HG02970 (cell line): ENCODE data around the gene SAPCD2.

Experiments used
- ATAC-seq: cut with Tn5 transposase; IDR thresholded peaks from one replicate; pipeline ENCODE4 v1.9.1; 2021; ENCODE audit warnings: mild to moderate bottlenecking, moderate library complexity, moderate number of reproducible peaks; ENCODE audit not compliant: unreplicated experiment, low FRiP score

SAPCD2 gene

DNA sequence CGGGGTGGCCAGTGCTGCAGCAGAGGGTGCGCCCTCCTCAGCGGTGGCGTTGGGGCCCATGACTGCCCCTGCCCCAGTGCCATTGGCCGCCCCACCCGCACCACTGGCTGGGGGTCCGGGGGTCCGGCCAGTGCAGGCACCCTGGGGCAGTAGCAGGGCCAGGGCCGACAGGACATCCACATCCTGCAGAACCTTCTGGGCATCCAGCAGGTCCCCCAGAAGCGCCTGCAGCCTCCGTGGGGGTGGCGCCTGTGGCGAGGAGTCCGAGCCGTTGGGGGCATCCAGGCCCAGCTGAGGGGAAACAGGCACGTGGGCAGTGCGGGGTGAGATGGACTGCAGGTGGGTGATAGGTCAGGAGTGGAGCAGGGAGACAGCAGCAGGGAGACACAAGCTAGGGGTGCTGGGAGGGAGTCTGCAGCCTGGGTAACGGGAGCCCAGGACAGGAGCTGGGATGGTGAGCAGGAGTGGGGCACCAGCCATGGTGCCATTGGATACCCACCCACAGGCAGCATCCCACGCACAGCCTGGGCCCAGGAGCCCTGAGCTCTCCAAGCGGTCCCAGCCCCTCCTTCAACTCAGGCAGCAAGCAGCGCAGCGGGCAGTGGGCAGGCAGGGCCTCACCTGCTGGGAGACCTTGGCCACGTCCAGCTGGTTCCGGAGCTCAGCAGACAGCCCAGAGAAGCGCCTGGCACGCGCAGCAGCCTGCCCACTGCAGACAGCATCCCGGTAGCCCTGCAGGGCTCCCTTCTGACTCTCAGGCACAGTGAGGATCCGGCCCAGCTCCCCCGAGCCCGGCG is 49.4 kb downstream of the SAPCD2 start:
- ATAC-seq = no peak

DNA sequence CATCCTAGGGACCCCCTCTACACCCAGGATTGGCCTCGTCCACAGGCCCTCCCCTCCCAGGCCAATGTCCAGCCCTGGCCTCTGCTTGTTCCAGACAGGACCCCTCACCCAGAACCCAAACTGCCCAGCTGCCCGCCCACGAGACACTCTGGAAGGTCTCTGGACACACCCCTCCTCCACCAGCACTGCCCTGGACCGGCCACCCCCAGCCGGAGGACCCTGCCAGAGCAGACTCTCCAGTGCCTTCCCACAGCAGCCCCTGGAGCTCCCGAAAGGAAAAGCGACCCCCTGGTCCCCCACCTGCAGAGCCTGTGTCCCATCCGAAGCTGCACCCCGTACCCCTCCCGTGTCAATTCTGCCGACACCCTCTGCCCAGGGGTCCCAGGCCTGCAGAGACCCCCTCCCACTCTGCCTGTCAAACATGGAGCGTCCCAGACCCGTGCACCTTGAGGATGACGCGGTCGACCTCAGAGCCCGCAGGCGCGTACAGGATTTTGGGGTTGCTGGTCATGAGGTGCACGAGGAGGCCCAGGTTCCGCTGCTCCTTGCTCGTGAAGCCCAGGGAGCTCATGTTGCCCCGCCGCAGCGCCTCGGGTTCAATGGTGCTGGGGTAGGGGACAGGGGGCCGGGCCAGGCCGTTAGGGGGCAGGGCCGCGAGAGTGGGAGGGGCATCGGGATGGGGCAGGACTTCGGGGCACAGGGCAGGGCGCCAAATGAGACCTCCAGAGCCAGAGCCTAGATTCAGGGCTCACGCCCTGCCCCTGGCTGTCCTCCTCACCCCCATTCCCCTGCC is 50.3 kb downstream of the SAPCD2 start:
- ATAC-seq = no peak

DNA sequence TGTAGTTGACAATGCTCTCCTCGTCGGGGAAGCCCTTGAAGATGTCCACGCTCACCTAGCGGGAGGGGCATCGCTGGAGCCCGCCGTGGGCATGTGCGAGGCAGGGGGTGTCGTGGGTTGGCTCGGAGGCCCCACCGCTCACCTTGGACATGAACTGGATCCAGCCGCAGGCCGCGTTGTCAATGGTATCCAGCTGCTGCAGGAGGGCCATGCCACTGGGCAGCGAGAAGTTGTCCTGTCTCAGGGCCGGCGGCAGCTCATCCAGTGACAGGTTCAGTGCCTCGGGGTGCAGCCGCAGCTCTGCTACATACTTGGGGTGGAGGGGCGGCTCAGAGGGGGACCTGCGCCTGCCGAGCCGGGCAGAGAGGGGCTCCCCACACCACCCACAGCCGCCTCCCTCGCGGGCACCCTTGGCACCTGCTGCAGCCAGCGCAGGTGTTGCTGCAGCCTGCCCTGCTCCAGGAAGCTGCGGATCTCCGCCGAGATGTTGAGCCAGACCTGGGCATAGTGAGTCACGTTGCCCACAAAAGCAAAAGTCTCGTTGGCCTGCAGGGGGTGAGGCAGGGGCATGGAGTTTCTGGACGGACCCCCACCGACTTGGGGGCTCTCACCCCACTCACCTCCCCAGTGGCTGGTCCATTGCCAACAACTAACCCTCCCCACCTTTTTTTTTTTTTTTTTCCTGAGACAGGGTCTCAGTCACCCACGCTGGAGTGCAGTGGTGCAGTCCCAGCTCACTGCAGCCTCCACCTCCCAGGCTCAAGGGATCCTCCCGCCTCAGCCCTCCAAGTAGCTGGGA is 51.4 kb downstream of the SAPCD2 start:
- no peak for ATAC-seq

DNA sequence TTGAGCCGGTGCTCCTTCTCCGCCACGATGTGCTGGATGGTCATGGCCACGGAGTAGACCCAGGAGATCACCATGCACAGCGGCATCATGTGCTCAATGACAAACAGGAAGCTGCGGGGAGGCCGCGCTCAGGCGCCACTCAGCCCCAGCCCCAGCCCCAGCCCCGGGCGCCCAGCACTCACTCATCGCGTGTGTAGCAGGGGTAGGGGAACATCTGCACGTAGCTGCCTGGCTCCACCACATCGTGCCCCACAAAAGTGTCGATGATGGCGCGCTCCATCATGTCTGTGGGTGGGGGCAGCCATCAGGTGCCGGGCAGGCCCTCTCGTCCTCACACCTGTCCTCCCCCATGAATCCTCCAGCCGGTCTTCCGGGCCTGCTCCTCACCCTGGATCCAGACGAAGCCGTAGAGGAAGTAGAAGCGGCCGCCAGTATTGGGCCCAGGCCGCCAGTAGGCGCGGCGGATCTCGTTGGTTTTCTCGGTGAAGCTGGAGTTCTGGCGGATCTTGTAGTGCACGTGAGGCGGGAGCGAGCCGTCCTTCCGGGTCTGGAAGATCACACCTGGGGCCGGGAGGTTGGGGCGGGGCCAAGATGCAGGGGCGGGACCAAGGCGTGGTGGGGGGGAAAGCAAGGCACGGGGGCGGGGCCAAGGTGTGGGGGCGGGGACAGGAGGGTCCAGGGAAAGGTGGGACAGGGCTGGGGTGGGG is 52.4 kb downstream of the SAPCD2 start:
- ATAC-seq = no peak

DNA sequence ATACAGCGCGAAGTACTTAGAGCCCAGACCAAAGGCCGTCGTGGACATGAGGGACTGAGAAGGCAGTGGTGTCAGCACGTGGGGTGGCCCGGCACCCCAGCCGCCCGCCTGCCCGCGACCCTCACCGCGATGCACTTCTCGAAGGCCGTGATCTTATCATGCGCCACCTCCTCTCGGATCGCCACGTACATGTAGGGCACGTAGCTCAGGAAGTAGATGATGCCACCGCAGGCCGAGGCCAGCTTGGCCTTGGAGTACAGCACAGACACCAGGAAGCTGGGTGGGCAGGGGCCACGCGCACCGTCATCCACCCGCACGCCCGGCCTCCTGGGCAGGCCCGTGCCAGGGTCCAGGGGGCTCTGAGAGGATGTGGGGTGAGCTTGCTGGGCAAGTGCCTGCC is 53.3 kb downstream of the SAPCD2 start:
- no peak for ATAC-seq

DNA sequence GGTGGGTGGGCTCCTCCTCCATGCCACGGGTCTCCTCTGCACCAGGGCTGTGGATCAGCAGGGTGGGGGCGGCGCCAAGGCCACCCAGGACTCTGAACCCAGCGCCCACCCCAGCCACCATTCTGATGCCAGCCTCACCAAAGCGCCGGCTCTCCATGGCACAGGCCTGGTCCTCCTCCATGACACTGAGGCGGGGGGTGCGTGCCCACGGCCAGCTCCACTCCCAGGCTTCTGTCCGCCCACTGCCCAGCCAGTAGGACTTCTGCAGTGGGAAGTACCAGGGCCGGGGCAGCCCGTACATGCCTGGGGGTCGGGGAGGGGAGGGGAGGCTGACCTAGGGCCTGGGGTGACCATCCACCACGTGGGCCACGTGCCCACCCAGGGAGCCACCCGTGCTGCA is 53.9 kb downstream of the SAPCD2 start:
- ATAC-seq = no peak

DNA sequence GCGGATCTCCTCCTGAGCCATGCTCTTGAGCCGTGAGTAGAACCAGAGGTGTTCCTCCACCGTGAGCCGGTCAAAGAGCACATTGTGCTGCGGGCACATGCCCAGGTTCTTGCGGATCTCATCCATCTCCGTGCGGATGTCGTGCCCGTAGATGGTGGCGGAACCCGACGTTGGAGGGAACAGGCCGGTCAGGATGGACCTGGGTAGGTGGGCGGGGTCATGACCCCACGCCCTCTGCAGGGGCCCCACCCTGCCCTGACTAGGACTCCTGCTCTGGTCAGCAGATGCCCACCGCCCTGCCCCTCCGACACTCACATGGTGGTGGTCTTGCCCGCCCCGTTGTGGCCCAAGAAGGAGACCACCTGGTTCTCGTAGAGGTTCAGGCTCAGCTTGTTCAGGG is 54.4 kb downstream of the SAPCD2 start:
- no peak for ATAC-seq

DNA sequence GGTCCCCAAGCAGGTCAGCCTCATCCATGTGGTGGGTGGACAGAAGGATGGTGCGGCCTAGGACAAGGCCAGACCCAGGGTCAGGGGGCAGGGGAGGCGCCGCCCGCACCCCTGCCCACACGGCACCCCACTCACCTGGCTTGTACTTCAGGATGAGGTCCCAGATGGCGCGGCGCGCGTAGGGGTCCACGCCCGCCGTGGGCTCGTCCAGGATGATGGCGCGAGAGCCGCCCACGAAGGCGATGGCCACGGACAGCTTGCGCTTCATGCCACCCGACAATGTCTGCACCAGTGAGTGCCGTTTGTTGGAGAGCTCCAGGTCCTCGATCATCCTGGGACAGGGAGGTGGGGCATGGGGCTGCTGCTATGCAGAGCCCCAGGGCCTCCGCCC is 54.8 kb downstream of the SAPCD2 start:
- ATAC-seq = no peak

DNA sequence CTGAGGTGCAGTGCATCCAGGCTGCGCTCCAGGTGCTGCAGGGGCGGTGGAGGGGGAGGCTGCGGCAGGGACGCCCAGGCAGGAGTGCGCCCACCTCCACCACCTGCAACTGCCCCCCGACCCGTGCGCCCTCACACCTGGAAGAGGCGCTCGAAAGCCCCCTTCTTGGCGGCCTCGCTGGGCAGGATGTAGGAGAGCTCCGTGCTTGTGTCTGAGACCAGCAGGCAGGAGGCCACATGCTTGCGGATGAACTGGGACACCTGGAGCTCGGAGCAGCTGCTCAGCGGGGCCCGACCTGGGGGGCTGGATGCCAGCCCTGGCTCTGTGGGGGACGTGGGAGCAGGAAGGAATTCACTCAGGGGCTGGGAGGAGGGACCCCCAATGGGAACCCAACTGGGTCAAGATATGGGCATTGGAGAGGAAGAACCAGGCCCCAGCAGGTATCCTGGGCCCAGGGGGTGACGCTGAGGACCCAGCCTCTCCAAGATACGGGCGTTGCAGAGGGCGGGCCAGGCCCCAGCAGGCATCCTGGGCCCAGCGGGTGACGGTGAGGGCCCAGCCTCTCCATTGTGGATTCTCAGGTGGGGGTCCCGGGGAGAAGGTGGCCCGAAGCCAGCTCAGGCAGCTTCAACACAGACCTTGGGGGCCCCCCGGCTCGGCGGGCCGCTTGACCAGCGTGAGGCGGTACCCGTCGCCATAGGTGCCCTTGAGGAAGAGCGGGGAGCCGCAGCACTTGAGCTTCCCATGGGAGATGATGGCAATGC is 55.4 kb downstream of the SAPCD2 start:
- no peak for ATAC-seq

DNA sequence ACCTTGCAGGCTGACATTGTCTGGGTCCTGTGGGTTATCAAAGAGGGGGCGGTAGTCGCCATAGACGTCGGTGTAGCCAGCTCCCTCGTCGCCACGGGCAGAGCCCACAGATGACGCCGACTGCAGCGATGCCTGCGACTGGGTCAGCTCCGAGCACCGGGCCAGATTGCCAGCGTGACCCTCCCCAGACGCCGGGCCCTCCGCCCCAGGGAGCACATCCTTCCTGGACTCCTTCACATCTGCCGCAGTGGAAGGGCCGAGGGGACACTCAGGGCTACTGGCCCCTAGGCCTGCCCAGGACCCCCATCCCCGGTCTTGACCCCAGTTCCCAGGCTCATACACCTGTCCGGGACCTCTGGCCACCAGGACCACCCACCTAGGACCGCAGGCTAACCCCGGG is 56.2 kb downstream of the SAPCD2 start:
- no peak for ATAC-seq

DNA sequence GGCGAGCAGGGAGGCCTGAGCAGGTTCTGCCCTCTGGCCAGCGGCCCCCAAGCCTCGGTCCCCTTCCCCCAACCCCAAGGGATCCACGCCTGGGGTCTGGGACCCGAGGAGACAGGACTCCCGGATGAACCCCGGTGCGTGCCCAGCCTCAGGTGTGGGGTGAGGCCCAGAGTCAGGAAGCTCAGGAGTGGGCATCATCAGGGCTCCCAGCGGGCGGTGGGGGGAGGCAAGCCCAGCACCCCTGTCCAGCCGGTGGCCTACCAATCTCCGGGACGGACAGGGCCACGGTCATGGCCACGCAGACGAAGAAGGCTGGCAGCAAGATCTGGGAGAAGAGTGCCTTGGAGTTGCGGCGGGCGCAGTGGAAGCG is 56.8 kb downstream of the SAPCD2 start:
- no peak for ATAC-seq

DNA sequence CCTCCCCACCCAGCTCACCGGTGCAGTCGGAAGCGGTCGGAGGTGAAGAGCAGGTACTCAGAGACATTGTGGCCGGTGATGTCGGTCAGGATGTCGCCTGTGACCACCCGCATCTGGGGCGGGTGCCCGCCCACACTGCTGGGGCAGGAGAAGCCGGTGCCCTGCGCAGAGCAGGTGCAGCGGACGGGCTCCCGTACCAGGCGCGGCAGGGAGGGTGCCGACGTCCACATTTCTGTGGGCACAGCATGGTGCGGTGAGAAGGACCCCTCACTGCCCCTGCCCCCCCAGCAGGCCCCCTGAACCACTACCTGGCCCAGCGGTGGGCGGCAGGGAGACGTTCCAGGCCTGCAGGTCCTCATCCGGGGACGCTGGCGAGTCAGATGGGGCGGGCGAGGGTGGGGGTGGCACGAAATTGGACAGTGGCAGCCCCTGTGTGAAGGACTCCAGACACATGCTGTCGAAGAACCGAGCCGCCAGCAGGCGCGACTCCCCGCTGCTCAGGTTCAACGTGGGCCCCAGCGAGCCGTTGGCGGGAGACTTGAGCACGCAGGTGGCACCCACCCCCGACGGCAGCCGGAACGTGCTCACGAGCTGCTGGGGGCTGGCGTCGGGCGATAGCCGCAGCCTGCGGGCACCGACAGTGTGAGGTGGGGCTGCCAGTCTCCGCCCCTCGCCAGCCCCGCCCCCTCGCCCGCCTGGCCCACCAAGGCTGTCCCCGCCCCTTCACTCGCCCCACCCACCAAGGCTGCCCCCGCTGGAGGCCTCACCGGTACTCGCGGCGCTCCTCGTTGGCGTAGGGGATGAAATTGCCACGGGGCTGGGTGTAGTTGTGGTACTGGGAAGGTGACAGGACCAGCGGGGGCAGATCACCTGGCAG is 57.4 kb downstream of the SAPCD2 start:
- ATAC-seq = no peak
